SKM-1 treated with dmso at 0.1 percent for 144 hours (cell line): ENCODE measurements around the gene PSMC4.
"Not testable (repeated sequence)": the region's sequence is repeated elsewhere in the genome, so short reads cannot be mapped to it uniquely, and the experiment has no call there.

Experiments
- DNase-seq: peaks from one replicate; lab custom pipeline; 2025; ENCODE audit not compliant: unreplicated experiment; lab: John Stamatoyannopoulos, UW

PSMC4 gene

GRCh38 chr19:39943586-39943985 is 27.4 kb upstream of the PSMC4 start:
- DNase-seq = no peak

- DNase-seq = no peak
Measured at GRCh38 chr19:39946532-39946931, 24.4 kb upstream of the PSMC4 start.

GRCh38 chr19:39949026-39949747 is 21.8 kb upstream of the PSMC4 start:
- no peak for DNase-seq

GRCh38 chr19:39951065-39951650 is 19.8 kb upstream of the PSMC4 start:
- DNase-seq = no peak

- no peak for DNase-seq
Measured at GRCh38 chr19:39951686-39952085, 19.3 kb upstream of the PSMC4 start.

GRCh38 chr19:39953915-39954314 is 17.1 kb upstream of the PSMC4 start:
- no peak for DNase-seq

DNA sequence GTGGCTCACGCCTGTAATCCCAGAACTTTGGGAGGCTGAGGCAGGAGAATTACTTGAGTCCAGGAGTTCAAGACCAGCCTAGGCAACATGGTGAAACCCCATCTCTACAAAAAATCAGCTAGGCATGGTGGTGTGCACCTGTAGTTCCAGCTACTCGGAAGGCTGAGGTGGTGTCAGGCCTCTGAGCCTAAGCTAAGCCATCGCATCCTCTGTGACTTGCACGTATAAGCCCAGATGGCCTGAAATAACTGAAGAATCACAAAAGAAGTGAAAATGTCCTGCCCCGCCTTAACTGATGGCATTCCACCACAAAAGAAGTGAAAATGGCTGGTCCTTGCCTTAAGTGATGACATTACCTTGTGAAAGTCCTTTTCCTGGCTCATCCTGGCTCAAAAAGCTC is 13.1 kb upstream of the PSMC4 start:
- DNase-seq = not testable (repeated sequence)

GRCh38 chr19:39958942-39959341 is 12.0 kb upstream of the PSMC4 start:
- not testable (repeated sequence) for DNase-seq

GRCh38 chr19:39959407-39959806 is 11.6 kb upstream of the PSMC4 start:
- DNase-seq = not testable (repeated sequence)

DNA sequence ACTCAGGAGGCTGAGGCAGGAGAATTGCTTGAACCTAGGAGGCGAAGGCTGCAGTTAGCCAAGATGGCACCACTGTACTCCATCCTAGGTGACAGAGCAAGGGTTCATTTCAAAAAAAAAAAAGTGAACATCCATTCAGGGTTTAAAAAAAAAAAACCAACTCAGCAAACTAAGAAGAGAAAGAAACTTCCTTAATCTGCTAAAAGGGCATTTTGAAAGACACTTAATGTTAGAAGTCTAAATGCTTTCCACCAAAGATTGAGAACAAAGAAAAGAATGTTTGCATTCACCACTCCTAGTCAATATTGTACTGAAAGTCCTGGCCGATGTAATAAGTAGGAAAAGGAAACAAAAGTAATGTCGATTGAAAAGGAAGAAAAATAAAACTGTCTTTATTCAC is 7.1 kb upstream of the PSMC4 start:
- DNase-seq = no peak

DNA sequence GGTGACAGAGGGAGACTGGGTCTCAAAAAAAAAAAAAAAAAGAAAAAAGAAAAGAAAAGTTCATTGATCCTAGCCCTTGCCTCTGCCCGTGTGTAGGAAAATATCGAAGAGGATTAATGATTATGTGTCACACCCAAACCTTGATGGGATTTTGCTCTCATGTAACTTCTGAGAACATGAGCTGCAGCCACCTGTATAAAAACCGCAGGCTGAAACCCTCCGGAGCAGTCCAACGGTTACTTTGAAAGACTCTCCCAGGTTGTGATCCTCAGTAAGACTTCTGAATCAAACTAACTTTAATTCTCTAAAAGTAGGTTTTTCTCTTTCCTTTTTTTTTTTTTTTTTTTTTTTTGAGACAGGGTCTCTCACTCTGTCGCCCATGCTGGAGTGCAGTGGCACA is 4.3 kb upstream of the PSMC4 start:
- DNase-seq = no peak

DNA sequence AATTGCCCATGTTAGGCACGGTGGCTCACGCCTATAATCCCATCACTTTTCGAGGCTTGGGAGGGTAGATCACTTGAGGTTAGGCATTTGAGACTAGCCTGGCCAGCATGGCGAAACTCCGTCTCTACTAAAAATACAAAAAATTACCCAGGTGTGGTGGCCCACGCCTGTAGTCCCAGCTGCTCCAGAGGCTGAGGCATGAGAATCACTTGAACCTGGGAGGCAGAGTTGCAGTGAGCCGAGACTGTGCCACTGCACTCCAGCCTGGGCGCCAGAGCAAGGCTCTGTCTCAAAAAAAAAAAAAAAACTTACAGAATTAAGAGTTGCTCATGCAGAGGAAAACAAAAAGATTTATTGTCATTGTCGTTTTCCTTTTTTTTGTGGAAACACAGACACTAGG is 3.4 kb upstream of the PSMC4 start:
- DNase-seq = no peak

- no peak for DNase-seq
Measured at GRCh38 chr19:39968789-39969188, 2.2 kb upstream of the PSMC4 start.

GRCh38 chr19:39969266-39969665 is 1.7 kb upstream of the PSMC4 start:
- DNase-seq = no peak

GRCh38 chr19:39969681-39970424 is 1.1 kb upstream of the PSMC4 start:
- DNase-seq = no peak

DNA sequence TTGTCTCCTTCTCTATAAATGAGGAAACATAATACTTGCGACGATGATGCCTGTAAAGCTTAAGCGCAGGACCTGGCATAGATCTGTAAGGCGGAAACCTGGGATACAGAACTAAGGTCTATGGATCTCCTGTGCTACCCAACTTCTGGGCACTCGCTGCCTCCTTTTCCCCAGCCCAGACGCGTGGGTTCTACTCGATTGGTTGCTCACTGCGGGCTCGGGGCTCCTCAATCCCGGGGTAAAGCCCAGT is 615 bp upstream of the PSMC4 start:
- peak; percentile 50 for DNase-seq

- DNase-seq = no peak
Measured at GRCh38 chr19:39971380-39972035, 543 bp downstream of the PSMC4 start.

GRCh38 chr19:39974377-39975155 is 3.6 kb downstream of the PSMC4 start:
- DNase-seq = no peak

DNA sequence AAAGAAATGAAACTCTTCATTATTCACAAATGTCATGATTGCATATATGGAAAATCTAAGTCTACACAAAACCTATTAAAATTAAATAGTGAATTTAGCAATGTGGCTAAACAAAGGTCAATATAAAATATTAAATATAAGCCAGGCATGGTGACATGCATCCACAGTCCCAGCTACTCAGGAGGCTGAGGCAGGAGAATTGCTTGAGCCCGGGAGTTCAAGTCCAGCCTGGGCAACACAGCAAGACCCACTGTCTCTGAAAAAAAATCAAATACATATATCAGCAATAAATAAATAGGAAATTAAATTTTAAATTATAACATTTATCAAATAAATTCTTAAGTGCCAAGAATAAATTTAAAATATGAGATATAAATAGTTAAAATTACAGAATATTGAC is 11.9 kb downstream of the PSMC4 start:
- no peak for DNase-seq

DNA sequence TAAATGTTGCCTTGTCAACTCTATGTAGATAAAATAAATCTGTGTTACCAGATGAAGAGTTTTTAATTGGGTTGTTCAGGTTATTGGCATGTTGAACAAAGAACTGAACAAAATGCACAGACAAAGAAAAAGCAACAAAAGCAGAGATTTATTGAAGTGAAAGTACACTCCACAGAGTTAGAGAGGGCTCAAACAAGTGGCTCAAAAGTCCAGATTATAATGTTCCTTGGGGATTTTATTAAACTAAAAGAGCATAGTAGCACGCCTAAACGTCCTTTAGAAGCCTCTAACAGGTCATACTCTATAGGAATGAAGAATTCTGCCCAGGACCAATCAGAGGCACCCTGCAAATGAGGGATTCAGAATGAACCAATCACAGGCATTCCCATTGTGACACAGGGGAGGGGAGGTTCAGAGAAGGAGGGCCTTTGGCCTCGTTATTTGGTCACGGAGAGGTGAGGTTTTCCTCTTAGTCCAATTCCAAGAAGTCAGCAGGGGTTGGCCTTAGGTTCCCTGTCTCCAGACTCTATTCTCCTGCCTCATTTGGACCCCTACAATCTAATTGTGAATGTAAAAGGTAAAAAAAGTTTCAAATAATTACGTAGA is 12.8 kb downstream of the PSMC4 start:
- DNase-seq = no peak

- no peak for DNase-seq
Measured at GRCh38 chr19:39986643-39987042, 15.7 kb downstream of the PSMC4 start.
